Upper lobe of left lung (tissue), 4 donors: ENCODE measurements around the gene C1orf159.

Source experiments
- EP300 ChIP-seq, 4 donors: sonication (generic); formaldehyde crosslinking; IDR thresholded peaks; one replicate each; pipeline ENCODE4 v1.5.1; 2017; ENCODE audit warnings: antibody characterized with exemption in 4 of 4, control low read depth in 2 of 4
- POLR2A ChIP-seq, 4 donors: fragments of 450-650 bp; IDR thresholded peaks; one replicate each; pipeline ENCODE4 v1.5.1; 2016 to 2017; ENCODE audit warnings: antibody characterized with exemption in 4 of 4, mild to moderate bottlenecking in 2 of 4
- POLR2AphosphoS5 ChIP-seq, 2 donors: sonication (generic); formaldehyde crosslinking; IDR thresholded peaks; one replicate each; pipeline ENCODE4 v1.5.1; 2017; ENCODE audit warnings: antibody characterized with exemption in 2 of 2
- TF ChIP-seq, protein P1 (sequence below), 6 experiments: fragments of 450-650 bp in 4 of 6; fragments of 200-600 bp in 2 of 6; sonication (generic) in 2 of 6; IDR thresholded peaks; one replicate each; pipeline ENCODE4 v1.5.1; 2016 to 2019; ENCODE audit warnings: antibody characterized with exemption in 6 of 6

DNA sequence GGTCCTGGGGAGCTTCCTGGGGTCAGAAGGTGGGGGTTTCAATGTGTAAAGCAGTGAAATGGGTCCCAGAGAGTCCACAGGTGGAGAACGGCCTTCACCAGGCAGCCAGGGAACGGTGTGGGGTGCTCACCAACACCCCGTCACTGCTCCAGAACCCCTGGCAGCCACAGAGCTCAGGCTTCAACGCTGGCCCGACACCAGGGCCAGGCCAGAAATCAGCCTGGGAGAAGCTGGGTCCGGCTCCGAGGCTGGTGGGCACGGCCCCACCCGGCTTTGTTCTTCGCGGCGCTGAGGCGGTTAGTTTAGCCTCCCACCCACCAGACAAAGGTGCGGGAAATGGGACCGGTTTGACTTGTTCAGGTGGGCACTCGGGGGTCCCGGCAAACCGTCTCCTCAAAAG lies 24.8 kb upstream of the C1orf159 start:
- TF ChIP-seq POLR2AphosphoS5 (IDR thresholded peaks at IDR 0.05): no peak
- TF ChIP-seq, protein P1, sequence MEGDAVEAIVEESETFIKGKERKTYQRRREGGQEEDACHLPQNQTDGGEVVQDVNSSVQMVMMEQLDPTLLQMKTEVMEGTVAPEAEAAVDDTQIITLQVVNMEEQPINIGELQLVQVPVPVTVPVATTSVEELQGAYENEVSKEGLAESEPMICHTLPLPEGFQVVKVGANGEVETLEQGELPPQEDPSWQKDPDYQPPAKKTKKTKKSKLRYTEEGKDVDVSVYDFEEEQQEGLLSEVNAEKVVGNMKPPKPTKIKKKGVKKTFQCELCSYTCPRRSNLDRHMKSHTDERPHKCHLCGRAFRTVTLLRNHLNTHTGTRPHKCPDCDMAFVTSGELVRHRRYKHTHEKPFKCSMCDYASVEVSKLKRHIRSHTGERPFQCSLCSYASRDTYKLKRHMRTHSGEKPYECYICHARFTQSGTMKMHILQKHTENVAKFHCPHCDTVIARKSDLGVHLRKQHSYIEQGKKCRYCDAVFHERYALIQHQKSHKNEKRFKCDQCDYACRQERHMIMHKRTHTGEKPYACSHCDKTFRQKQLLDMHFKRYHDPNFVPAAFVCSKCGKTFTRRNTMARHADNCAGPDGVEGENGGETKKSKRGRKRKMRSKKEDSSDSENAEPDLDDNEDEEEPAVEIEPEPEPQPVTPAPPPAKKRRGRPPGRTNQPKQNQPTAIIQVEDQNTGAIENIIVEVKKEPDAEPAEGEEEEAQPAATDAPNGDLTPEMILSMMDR (IDR thresholded peaks at IDR 0.05): no peak
- no peak for TF ChIP-seq EP300 (IDR thresholded peaks at IDR 0.05)
- TF ChIP-seq POLR2A (IDR thresholded peaks at IDR 0.05): no peak
